Right lobe of liver (tissue), 4 donors: ENCODE results near the gene C1orf53.

ENCODE experiments used
- POLR2A ChIP-seq: fragments of 450-650 bp; IDR thresholded peaks from one replicate; pipeline ENCODE4 v1.6.1; 2017; ENCODE audit warnings: antibody characterized with exemption, mild to moderate bottlenecking
- TF ChIP-seq, protein P1 (sequence below), 4 donors: fragments of 200-600 bp in 3 of 4; fragments of 450-650 bp in 1 of 4; IDR thresholded peaks; one replicate each; pipeline versions ENCODE4 v1.5.1 to v1.8.0; 2016 to 2022; ENCODE audit warnings: antibody characterized with exemption in 4 of 4, mild to moderate bottlenecking in 2 of 4
- donor health status: DM: no; HTN: no; CAD: no.
- donor health status: DM: no; HTN: no; CAD: no.
- donor health status: DM: no; HTN: yes; CAD: no.

DNA sequence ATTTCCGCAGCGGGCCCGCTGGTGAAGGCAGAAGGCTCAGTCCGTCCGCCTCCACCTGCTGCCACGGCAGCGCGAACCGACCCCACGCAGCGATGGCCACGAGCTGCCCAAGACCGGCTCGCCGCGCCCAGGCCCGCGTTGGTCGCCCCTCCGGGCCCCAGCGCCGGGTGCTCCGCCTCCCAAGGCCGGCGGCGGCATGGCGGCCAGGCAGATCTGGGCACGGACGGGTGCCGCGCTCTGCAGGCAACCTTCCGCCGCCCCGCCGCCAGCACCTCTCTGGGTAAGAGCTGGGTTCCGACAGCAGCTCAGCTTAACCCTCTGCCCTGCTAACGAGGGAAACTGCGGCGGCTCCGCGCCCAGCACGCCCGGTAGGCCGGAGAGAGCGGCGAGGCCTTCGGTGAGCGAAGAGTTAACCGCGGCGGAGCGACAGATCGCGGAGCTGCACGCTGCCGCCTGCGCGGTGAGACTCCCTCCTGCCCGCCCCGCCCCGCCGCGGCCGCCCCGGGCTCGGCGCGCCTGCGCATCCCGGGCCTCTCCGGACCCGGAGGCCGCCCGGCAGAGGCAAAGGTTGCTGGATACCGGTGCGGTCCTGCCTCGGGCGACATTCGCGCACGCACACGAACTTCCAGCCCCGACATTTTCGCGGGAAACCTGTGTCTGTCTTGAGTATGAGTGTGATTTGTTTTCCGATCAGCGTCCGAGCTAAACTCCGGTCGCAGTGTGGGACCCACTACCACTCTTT lies at the start of gene C1orf53:
- TF ChIP-seq, protein P1, sequence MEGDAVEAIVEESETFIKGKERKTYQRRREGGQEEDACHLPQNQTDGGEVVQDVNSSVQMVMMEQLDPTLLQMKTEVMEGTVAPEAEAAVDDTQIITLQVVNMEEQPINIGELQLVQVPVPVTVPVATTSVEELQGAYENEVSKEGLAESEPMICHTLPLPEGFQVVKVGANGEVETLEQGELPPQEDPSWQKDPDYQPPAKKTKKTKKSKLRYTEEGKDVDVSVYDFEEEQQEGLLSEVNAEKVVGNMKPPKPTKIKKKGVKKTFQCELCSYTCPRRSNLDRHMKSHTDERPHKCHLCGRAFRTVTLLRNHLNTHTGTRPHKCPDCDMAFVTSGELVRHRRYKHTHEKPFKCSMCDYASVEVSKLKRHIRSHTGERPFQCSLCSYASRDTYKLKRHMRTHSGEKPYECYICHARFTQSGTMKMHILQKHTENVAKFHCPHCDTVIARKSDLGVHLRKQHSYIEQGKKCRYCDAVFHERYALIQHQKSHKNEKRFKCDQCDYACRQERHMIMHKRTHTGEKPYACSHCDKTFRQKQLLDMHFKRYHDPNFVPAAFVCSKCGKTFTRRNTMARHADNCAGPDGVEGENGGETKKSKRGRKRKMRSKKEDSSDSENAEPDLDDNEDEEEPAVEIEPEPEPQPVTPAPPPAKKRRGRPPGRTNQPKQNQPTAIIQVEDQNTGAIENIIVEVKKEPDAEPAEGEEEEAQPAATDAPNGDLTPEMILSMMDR (IDR thresholded peaks at IDR 0.05): peak in 1 of 4 donors; percentile 11
- peak; percentile 81 for TF ChIP-seq POLR2A
